ENCODE data around the gene NUDT1. TPM values are rescaled to one million over a fixed set of nuclear protein-coding genes. Genes with fewer than 3 reads are reported as not detected.

The NUDT1 gene
- total RNA-seq, 1 donor from 2014 or later = 8.0 TPM

- DNase-seq = no peak
These were observed 36.8 kb upstream of the NUDT1 start for GRCh38 chr7:2205036-2205780.

- no peak for DNase-seq
These were observed 33.3 kb upstream of the NUDT1 start for GRCh38 chr7:2208712-2209111.

GRCh38 chr7:2209146-2209960, 32.7 kb upstream of the NUDT1 start:
- DNase-seq = peak; percentile 80

GRCh38 chr7:2209961-2210323, 32.1 kb upstream of the NUDT1 start:
- DNase-seq = no peak

- DNase-seq = no peak
These were observed 31.3 kb upstream of the NUDT1 start for GRCh38 chr7:2210551-2211258.

GRCh38 chr7:2211259-2211880, 30.7 kb upstream of the NUDT1 start:
- no peak for DNase-seq

GRCh38 chr7:2211926-2212325, 30.1 kb upstream of the NUDT1 start:
- no peak for DNase-seq

- DNase-seq = no peak
These were observed 29.1 kb upstream of the NUDT1 start for GRCh38 chr7:2212906-2213305.

GRCh38 chr7:2213551-2214215, 28.3 kb upstream of the NUDT1 start:
- DNase-seq = no peak

GRCh38 chr7:2214636-2215035, 27.4 kb upstream of the NUDT1 start:
- no peak for DNase-seq

GRCh38 chr7:2215851-2216250, 26.2 kb upstream of the NUDT1 start:
- no peak for DNase-seq

GRCh38 chr7:2217206-2217605, 24.8 kb upstream of the NUDT1 start:
- DNase-seq = no peak

- DNase-seq = peak; percentile 35
These were observed 24.1 kb upstream of the NUDT1 start for GRCh38 chr7:2217716-2218443.

GRCh38 chr7:2218444-2218785, 23.6 kb upstream of the NUDT1 start:
- no peak for DNase-seq

- no peak for DNase-seq
These were observed 22.9 kb upstream of the NUDT1 start for GRCh38 chr7:2219136-2219535.

- no peak for DNase-seq
These were observed 22.4 kb upstream of the NUDT1 start for GRCh38 chr7:2219606-2220005.

- no peak for DNase-seq
These were observed 22.0 kb upstream of the NUDT1 start for GRCh38 chr7:2220030-2220429.

GRCh38 chr7:2220506-2220905, 21.5 kb upstream of the NUDT1 start:
- no peak for DNase-seq

- DNase-seq = no peak
These were observed 21.1 kb upstream of the NUDT1 start for GRCh38 chr7:2220954-2221353.

GRCh38 chr7:2222516-2222915, 19.5 kb upstream of the NUDT1 start:
- DNase-seq = no peak

- DNase-seq = no peak
These were observed 18.7 kb upstream of the NUDT1 start for GRCh38 chr7:2223321-2223720.

GRCh38 chr7:2224491-2224928, 17.5 kb upstream of the NUDT1 start:
- DNase-seq = no peak

All from dermis blood vessel endothelial cell (primary cell).